Kidney glomerular epithelial cell (primary cell): Measurements from ENCODE around the gene COCH.
"Not testable (repeated sequence)": the region's sequence is repeated elsewhere in the genome, so short reads cannot be mapped to it uniquely, and the experiment has no call there.

Source experiments
- DNase-seq: peaks from one replicate; lab custom pipeline; 2025; lab: John Stamatoyannopoulos, UW

COCH gene

GRCh38 chr14:30875788-30876053, 1.4 kb downstream of the COCH start:
- DNase-seq, result no peak

- no peak for DNase-seq
These were observed 2.3 kb downstream of the COCH start for GRCh38 chr14:30876692-30877091.

- DNase-seq, result no peak
These were observed 8.1 kb downstream of the COCH start for GRCh38 chr14:30882431-30882830.

- DNase-seq, result no peak
These were observed 9.3 kb downstream of the COCH start for GRCh38 chr14:30883508-30884294.

- DNase-seq, result no peak
These were observed 10.5 kb downstream of the COCH start for GRCh38 chr14:30884901-30885300.

GRCh38 chr14:30885840-30886740, 11.7 kb downstream of the COCH start:
- DNase-seq, result no peak

- DNase-seq, result no peak
These were observed 14.3 kb downstream of the COCH start for GRCh38 chr14:30888480-30889243.

- no peak for DNase-seq
These were observed 14.9 kb downstream of the COCH start for GRCh38 chr14:30889244-30889594.

- DNase-seq, result no peak
These were observed 19.5 kb downstream of the COCH start for GRCh38 chr14:30893819-30894218.

GRCh38 chr14:30894923-30895515, 20.7 kb downstream of the COCH start:
- DNase-seq, result no peak

GRCh38 chr14:30896435-30896834, 22.1 kb downstream of the COCH start:
- DNase-seq, result no peak

GRCh38 chr14:30897121-30897520, 22.8 kb downstream of the COCH start:
- not testable (repeated sequence) for DNase-seq

GRCh38 chr14:30903285-30904124, 29.1 kb downstream of the COCH start:
- DNase-seq, result no peak

- DNase-seq, result no peak
These were observed 32.6 kb downstream of the COCH start for GRCh38 chr14:30906752-30907658.

GRCh38 chr14:30907659-30908057, 33.3 kb downstream of the COCH start:
- no peak for DNase-seq

- no peak for DNase-seq
These were observed 34.5 kb downstream of the COCH start for GRCh38 chr14:30908826-30909225.

- no peak for DNase-seq
These were observed 40.5 kb downstream of the COCH start for GRCh38 chr14:30914812-30915211.

- DNase-seq, result no peak
These were observed 41.2 kb downstream of the COCH start for GRCh38 chr14:30915596-30915995.

GRCh38 chr14:30921305-30921704, 46.9 kb downstream of the COCH start:
- DNase-seq, result no peak

- no peak for DNase-seq
These were observed 47.4 kb downstream of the COCH start for GRCh38 chr14:30921788-30922187.
